SKM-1 (cell line): ENCODE results near the gene ZNF512B.
"Not testable (repeated sequence)": the region's sequence is repeated elsewhere in the genome, so short reads cannot be mapped to it uniquely, and the experiment has no call there.

Experiments used
- DNase-seq: peaks from one replicate; lab custom pipeline; 2025; ENCODE audit not compliant: unreplicated experiment; lab: John Stamatoyannopoulos, UW

The ZNF512B gene

GRCh38 chr20:63935447-63935846 lies 34.3 kb downstream of the ZNF512B start:
- no peak for DNase-seq

GRCh38 chr20:63934271-63935068 lies 35.3 kb downstream of the ZNF512B start:
- no peak for DNase-seq

- no peak for DNase-seq
Observed at GRCh38 chr20:63933646-63934045, 36.1 kb downstream of the ZNF512B start.

GRCh38 chr20:63932606-63933160 lies 37.0 kb downstream of the ZNF512B start:
- DNase-seq = no peak

- DNase-seq = no peak
Observed at GRCh38 chr20:63931735-63932134, 38.0 kb downstream of the ZNF512B start.

- DNase-seq = no peak
Observed at GRCh38 chr20:63930971-63931553, 38.7 kb downstream of the ZNF512B start.

- DNase-seq = not testable (repeated sequence)
Observed at GRCh38 chr20:63929473-63929883, 40.3 kb downstream of the ZNF512B start.

GRCh38 chr20:63929071-63929470 lies 40.7 kb downstream of the ZNF512B start:
- no peak for DNase-seq

- DNase-seq = no peak
Observed at GRCh38 chr20:63926298-63926697, 43.4 kb downstream of the ZNF512B start.

- no peak for DNase-seq
Observed at GRCh38 chr20:63924241-63924640, 45.5 kb downstream of the ZNF512B start.

GRCh38 chr20:63923651-63924050 lies 46.1 kb downstream of the ZNF512B start:
- no peak for DNase-seq

GRCh38 chr20:63920226-63920625 lies 49.5 kb downstream of the ZNF512B start:
- DNase-seq = no peak

- DNase-seq = no peak
Observed at GRCh38 chr20:63919130-63919529, 50.6 kb downstream of the ZNF512B start.

GRCh38 chr20:63917811-63918210 lies 51.9 kb downstream of the ZNF512B start:
- DNase-seq = no peak

- not testable (repeated sequence) for DNase-seq
Observed at GRCh38 chr20:63916371-63916939, 53.3 kb downstream of the ZNF512B start.

- no peak for DNase-seq
Observed at GRCh38 chr20:63915471-63915870, 54.3 kb downstream of the ZNF512B start.

- DNase-seq = no peak
Observed at GRCh38 chr20:63913768-63914167, 56.0 kb downstream of the ZNF512B start.

GRCh38 chr20:63911176-63911575 lies 58.6 kb downstream of the ZNF512B start:
- DNase-seq = no peak

- DNase-seq = no peak
Observed at GRCh38 chr20:63908008-63908682, 61.6 kb downstream of the ZNF512B start.
